Hindlimb muscle (tissue), 1 donor: ENCODE results near the gene NEURL2. TPM values are rescaled to one million over a fixed set of nuclear protein-coding genes. Genes with fewer than 3 reads are reported as not detected.
"Not testable (repeated sequence)": the region's sequence is repeated elsewhere in the genome, so short reads cannot be mapped to it uniquely, and the experiment has no call there.

ENCODE experiments used
- DNase-seq: peaks from one replicate; pipeline ENCODE4 v3.0.0-alpha.2; 2013
- polyA plus RNA-seq: library from polyadenylated mRNA; unstranded; fragments of 120-200 nt; gene quantifications from one replicate; pipeline ENCODE4 v1.2.1, GENCODE V29; 2013; ENCODE audit not compliant: insufficient read length

NEURL2 gene
- polyA plus RNA-seq, result 24.5 TPM

GRCh38 chr20:45890985-45891983 is at the start of gene NEURL2, which contains the start of gene CTSA:
TSS of gene NEURL2 (minus strand) at chr20:45891208. CDS start at chr20:45890991, 217 bp downstream.
TSS of gene CTSA (plus strand) at chr20:45891335. CDS start at chr20:45891569, 234 bp downstream.
- peak; percentile 94 for DNase-seq

GRCh38 chr20:45940469-45940868 is 49.5 kb upstream of the NEURL2 start:
- no peak for DNase-seq

- no peak for DNase-seq
Measured at GRCh38 chr20:45940053-45940452, 49.0 kb upstream of the NEURL2 start.

- no peak for DNase-seq
Measured at GRCh38 chr20:45938727-45939438, 47.9 kb upstream of the NEURL2 start.

DNA sequence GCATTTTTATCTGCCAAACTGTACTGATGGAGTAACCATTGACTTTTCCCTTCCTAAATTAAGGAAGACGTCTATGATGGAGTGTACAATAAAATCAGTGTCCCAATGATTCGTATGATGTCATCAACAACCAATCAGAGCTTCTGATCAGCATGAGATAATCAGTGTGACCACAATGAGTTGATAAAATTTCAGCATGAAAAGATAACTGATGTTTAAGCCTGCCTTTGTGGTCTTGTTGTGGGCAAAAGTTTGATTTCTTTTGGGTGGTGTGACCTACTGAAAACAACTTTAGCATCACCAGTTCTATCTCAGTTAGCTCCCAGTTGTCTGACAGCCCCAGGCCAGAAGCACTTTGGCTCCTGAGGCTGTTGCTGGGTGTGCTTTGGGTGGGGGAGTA is 46.8 kb upstream of the NEURL2 start:
- no peak for DNase-seq

DNA sequence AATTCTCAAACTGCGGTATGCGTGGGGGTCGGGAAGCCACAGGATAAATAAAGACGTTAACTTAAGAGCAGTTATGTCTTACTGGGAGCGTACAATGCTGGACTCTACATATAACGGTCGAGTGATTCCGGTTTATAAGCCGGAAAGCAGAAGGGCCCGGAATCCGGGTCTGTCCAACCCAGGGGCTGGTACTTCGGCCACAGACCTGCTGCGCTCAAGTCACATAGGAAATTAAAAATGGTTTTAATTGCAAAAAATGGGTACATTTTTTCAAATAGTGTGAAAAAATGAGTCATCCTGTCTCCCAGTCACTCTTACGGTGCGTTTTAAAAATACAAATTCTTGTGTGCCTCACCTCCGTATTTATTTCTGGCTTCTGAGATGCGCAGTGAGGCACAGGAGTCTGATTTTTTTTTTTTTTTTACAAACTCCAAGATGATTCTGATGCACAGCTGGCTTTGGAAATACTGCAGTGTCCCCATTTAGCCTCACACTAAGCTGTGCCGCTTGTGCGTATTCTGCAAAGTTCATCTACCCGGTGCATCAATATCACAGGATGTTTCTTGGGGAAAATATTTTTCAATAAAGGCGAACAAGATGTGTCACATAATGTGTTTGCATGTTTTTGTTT is 44.5 kb upstream of the NEURL2 start:
- no peak for DNase-seq

DNA sequence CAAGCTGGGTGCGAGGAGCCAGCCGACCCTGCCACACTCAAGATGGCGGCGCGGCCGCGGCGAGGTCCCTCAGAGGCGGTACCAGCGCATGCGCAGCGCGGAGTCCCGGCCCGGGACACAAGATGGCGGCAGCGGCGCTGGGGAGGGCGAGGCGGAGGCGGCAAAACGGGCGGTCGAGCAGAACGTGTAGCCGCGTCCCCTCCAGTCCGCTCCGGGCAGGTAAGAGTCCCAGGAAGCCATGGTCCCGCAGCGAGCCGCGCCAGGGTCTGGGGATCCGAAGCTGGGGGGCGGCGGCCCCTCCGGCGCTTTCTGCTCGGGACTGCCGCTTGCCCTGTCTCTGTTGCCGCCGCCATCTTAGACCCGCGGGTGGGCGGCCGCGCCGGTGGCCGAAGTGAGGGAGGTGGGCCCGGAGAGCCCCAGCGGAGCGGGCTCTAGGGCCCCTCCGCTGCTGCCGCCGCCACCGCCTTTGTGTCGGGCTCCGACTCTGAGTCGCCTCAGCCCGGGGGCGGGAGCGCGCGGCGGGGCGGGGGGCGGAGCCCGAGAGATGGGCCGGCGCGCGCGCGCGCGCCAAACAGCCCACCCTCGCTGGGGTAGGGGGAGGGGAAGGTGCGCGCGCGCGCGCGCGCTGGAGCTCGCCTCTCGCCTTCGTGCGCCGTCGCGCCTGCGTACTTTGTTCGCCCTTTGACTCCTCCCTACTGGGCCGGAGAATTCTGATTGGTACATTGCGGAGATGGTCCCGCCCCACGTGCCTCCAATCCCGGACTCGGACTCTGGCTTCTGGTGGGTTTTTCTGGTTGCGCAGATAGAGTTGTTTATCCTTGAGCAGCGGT is 43.8 kb upstream of the NEURL2 start, which contains the start of gene PCIF1:
TSS of gene PCIF1 (plus strand) at position 98 of the 830 bp plus-strand sequence. CDS start 4,317 bp downstream, outside the sequence.
- peak; percentile 100 for DNase-seq

GRCh38 chr20:45934046-45934585 is 43.1 kb upstream of the NEURL2 start:
- no peak for DNase-seq

- peak; percentile 55 for DNase-seq
Measured at GRCh38 chr20:45933266-45934045, 42.4 kb upstream of the NEURL2 start.

DNA sequence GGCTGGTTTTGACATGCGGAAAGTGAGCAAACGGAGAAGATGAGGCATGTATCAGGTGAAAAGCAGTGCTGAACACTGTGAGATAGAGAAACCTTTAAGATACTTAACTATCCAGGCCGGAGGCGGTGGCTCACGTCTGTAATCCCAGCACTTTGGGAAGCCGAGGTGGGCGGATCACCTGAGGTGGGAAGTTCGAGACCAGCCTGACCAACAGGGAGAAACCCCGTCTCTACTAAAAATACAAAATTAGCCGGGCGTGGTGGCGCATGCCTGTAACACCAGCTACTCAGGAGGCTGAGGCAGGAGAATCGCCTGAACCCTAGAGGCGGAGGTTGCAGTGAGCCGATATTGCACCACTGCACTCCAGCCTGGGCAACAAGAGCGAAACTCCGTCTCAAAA is 40.7 kb upstream of the NEURL2 start:
- DNase-seq, result not testable (repeated sequence)

DNA sequence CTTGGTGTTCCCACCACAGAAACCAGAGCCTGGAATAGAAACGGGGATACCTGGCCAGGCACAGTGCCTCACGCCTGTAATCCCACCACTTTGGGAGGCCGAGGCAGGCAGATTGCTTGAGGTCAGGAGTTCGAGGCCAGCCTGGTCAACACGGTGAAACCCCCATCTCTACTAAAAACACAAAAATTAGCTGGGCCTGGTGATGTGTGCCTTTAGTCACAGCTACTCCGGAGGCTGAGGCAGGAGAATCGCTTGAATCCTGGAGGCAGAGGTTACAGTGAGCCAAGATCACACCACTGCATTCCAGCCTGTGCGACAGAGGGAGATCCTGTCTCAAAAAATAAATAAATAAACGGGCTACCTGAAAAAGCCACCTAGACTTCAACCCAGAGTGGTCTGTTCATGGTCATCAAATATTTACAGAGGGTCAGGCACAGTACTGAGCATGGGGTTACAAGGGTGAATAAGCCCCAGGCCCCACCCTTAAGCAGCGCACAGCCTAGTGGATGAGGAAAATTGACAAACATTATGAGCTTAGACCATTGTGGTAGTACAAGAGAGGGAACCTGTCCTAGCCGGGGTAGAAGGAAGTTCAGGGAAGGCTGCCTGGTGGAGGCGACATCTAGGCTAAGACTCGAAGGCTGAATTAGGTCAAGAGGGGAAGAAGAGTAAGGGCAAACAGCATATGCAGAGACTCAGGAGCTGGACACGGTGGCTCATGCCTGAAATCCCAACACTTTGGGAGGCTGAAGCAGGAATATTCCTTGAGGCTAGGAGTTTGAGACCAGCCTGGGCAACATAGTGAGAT is 36.3 kb upstream of the NEURL2 start:
- DNase-seq, result no peak

GRCh38 chr20:45926731-45927070 is 35.7 kb upstream of the NEURL2 start:
- no peak for DNase-seq

DNA sequence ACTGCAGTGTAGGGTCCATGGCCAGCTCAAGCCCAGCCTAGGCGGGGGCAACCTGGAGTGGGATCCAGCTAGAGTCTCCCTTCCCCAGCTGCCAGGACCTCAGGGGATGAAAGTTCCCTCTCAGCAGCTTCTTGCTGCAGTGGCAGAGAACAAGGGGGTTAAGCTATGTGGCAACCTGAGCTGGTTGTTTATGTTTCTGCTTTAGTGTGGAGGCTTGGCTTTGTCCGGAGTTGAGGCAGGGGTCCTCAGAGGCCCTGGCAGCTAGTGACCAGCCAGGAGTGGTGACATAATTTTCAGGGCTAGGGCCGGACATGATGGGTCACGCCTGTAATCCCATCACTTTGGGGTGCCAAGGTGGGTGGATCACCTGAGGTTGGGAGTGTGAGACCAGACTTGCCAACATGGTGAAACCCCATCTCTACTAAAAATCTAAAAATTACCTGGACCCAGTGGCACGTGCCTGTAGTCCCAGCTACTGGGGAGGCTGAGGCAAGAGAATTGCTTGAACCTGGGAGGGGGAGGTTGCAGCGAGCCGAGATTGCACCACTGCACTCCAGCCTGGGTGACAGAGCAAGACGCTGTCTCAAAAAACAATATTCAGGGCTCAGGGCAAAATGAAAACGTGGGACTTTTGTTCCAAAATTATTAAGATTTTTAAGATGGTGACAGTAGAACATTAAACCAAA is 35.0 kb upstream of the NEURL2 start:
- DNase-seq, result no peak

DNA sequence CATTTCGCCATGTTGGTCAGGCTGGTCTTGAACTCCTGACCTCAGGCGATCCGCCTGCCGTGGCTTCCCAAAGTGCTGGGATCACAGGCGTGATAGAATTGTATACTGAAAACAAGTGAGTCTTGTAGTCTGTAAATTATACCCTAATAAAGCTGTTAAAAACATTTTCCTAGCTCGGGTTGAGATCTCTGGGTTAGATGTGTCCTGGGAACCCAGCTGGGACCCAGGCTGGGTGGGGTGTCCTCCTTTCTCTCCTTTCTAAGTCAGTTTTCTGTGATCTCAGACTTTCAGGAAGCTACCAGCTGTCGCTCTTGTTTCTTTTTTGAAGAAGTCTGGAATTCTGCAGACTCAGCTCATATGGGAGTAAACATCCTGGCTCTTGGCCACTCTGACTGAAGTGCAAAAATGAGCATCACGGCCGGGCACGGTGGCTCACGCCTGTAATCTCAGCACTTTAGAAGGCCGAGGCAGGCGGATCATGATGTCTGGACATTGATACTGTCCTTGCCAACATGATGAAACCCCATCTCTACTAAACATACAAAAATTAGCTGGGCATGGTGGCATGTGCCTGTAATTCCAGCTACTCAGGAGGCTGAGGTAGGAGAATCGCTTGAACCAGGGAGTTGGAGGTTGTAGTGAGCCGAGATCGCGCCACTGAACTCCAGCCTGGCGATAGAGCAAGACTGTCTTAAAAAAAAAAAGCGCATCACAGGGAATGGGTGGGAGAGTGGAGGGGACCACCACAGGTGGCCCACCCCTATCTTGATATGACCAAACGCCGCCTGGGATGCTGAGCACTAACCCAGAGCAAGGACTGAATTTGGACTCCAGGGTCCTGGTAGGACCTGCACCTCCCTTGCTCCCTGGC is 33.6 kb upstream of the NEURL2 start:
- peak; percentile 56 for DNase-seq

GRCh38 chr20:45921337-45922189 is 30.6 kb upstream of the NEURL2 start:
- DNase-seq, result no peak

DNA sequence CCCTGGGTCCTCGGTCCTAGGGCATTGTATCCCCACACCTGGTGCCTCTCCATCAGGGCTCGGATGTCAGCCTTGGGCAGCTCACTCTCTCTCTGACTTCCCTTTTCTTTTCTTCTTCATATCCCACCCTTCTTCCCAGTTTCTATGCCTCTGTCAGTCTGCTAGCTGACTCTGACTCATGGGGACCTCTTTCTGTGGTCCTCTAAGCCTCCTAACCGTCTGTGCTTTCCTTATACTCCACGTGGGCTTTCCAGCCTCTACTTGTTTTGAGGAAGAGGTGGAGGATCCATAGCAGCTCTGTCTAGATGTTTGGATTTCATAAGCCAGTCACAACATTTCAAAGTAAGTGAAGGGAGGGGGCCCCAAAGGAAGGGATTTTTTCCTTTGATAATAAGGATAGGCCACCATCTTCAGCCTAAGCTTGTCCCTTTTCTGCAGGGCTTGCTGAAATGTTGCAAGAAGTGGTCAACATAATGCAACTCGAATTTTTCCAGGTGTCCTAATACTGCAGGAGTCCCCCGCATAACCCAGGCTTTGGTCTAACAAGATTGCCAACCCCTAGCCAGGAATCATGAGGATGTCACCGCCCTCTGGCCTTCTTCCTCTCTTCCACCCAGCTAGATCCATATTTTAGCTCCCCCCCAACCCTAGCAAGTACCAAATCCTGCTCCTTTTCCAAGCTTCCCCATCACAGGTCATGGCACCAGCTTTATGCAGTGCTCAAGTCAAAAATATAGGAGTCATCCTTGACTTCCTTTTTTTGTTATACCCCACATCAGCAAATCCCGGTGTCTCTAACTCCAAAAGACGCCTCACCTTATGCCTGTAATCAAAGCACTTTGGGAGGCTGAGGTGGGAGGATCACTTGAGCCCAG is 29.7 kb upstream of the NEURL2 start:
- DNase-seq, result no peak
